ENCODE results near the gene MAD2L1.

MAD2L1 gene

GRCh38 chr4:120056246-120056645 is 10.4 kb downstream of the MAD2L1 start:
- DNase-seq, result no peak

DNA sequence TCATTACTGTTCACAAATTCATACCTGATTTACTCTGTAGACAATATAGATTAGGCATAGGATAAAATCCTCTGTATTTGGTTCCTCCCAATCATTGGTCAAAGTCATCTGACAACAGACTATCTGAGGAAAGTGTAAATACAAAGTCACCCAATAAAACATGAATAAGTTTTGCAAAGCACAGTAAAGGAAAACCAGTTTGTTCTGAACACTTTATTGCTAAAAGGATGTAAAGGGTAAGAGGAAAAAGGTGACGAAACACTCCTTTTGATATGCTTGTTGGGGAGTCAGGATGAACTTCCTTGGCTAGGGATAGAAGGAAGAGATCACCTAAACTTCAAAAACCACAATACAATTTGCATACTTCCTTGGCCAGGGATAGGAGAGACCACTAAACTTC is 10.9 kb downstream of the MAD2L1 start:
- no peak for DNase-seq

DNA sequence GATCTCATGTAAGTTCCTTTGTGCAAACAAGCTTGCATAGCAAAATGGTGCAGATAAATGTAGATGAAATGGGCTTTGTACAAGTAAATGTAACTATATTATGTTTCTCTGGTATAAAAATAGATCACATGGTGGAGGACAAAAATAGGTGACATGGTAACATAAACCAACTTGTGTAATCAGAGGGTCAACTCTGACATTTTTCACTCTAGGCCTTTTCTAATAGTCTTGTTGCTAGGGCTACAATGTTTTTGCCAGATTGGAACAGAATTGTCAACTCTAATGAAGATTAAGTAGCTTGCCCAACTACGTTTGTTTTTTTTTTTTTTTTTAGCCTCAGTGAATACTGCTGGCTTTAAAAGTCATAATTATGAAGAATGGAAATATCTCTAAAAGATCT is 11.5 kb downstream of the MAD2L1 start:
- no peak for DNase-seq

DNA sequence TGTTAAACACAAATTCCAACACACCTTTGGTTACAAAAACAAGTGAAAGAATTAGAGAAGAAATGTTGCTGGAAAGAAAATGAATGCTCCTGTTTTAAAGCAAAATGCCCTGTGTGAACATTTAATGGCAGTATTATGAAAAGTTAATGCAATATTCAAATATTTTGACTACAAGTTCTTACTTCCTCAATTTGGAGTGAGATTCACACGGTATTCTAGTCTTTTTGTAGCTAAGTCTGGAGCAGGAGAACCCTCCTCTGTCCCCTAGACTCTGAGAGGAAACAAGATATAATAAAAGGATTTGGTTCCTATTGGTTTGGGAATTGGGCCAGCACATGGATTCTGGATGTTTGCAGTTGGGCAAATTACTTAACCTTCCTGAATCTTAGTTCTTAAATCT is 12.7 kb downstream of the MAD2L1 start:
- no peak for DNase-seq

GRCh38 chr4:120052856-120053255 is 13.8 kb downstream of the MAD2L1 start:
- DNase-seq, result no peak

GRCh38 chr4:120051253-120051652 is 15.4 kb downstream of the MAD2L1 start:
- DNase-seq, result no peak

DNA sequence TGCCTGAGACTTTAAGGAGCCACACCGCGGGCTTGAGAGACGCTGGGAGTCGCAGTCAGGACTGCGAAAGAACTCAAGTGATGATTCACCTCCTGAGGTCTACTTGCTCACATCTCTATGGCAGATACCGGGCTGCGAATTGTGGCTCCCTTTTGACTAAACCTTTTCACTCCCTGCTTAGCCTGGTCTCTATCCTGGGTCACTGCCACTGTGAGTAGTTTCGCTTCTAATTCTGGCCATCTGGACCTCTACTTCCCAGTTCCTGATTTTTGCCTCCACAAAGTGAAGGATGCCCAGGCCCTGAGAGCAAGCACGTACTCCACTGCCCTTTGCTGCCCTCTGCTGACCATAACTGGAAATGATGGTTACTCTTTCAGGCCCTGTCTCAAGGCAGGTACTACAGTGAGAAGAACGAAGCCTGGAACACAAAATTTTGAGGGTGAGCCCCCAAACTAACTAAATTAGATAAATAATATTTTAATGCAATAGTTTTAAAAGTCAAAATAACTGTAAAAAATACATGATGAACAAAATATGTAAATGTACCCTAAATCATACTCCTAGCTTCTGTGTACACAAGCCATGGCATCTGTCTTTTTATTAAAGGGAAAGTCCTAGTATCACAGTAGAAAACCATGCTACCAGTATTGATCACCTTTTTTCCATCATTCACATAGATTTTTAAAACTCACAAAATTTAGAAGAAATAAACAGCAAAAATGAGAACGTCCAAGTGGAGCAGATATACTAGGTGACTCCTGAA is 16.7 kb downstream of the MAD2L1 start:
- peak; percentile 64 for DNase-seq

DNA sequence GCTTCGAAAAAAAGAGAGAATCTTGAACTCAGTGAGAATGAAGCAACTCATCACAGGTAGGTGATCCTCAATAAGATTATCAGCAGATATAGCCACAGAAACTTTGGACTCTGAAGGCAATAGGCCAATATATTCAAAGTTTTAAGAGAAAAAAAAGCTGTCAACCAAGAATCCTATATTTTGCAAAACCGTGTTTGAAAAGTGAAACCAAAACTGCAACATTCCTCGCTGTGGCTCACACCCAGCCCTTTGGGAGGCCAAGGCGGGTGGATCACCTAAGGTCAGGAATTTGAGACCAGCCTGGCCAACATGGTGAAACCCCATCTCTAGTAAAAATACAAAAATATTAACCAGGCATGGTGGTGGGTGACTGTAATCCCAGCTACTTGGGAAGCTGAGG is 22.8 kb downstream of the MAD2L1 start:
- DNase-seq, result no peak

- no peak for DNase-seq
Observed at GRCh38 chr4:120037411-120037810, 29.2 kb downstream of the MAD2L1 start.

DNA sequence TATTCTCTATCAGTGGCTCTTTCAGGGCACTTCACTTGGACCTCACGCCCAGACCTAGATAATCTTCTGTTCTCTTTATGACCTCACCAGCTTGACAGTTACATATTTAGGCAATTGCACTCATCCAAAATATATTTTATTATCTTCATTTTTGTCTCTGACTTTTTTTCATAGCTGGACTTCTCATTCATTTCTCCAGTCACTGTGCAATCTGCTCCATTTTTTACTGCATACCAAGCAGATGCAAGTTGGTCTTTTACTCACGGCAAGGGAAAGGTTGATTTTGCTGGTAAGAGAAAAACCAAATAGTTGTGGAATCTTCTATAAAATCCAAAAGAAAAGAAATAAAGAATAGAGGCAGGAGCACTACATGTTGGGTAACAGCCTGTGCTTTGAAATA is 31.7 kb downstream of the MAD2L1 start:
- no peak for DNase-seq

GRCh38 chr4:120026853-120027252 is 39.8 kb downstream of the MAD2L1 start:
- no peak for DNase-seq

- no peak for DNase-seq
Observed at GRCh38 chr4:120025516-120025915, 41.1 kb downstream of the MAD2L1 start.

GRCh38 chr4:120018786-120019185 is 47.9 kb downstream of the MAD2L1 start:
- DNase-seq, result no peak

- DNase-seq, result no peak
Observed at GRCh38 chr4:120017939-120018692, 48.5 kb downstream of the MAD2L1 start.

GRCh38 chr4:120011725-120012124 is 54.9 kb downstream of the MAD2L1 start:
- DNase-seq, result no peak

DNA sequence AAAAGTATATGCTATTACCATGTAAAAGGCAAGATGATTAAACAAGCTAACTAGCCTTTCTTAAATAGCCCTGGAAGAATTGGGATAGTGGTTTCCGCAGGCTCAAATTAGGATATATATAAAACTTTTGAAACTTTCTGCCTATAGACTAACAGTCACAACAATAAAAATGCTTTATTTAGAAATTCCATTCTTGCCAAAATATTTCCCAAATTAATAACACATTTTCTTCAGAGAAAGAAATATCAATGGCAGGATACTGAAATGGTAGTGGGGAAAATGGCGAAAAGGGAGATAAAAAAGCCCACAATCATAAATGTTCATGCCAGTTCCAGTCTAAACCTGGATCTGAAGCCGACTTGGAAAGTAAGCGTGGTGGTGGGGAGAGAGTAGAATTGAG is 56.0 kb downstream of the MAD2L1 start:
- DNase-seq, result no peak

GRCh38 chr4:120009731-120010130 is 56.9 kb downstream of the MAD2L1 start:
- DNase-seq, result no peak

- no peak for DNase-seq
Observed at GRCh38 chr4:120008957-120009356, 57.7 kb downstream of the MAD2L1 start.

DNA sequence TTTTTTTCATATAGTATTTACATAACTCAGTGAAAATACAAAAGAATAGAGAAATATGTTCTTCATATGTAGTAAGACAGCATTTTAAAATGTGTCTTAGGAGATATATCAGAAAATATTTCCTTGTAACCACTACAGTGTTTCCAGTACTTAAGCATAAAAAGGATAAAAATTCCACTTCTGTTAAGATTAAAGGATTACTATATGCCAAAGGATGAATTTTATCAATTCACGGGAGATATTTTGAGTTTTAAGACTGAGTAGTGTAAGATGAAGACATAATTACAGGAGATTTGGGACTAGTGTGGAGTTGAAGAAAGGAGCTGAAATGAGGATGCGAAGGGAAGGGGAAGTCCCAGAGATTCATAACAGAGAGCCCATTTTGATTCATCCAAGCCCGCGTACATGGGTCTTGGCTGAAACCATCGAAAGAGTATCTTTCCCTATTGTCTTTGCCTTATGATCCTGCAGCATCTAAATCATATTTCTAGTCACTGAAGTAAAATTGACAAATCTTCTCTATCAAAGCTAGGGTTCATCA is 58.7 kb downstream of the MAD2L1 start:
- DNase-seq, result no peak

- no peak for DNase-seq
Observed at GRCh38 chr4:120007191-120007871, 59.3 kb downstream of the MAD2L1 start.

All from effector CD4-positive, alpha-beta T cell (primary cell).